Measurements from ENCODE around the gene CAPZB.
"Not testable (repeated sequence)": the region's sequence is repeated elsewhere in the genome, so short reads cannot be mapped to it uniquely, and the experiment has no call there.

CAPZB gene

DNA sequence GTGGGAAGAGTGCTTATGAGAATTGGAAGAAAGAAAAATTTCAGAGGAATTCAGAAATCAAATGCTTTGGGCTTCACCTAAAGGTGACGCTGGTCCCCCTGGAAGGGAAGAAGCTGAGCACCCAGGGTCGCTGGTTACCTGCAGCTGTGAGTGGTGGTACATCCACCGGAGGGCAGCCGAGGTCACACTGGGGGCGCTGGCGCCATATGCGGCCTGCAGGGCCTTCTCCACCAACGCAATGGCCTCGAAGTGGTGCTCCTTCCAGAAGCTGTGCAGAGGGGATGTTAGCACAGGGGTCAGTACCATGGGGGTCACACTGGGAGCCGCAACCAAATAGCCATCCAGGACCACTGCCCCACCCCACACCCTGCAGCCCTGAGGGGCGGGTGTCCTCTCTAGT is 179.5 kb downstream of the CAPZB start:
- DNase-seq: no peak

DNA sequence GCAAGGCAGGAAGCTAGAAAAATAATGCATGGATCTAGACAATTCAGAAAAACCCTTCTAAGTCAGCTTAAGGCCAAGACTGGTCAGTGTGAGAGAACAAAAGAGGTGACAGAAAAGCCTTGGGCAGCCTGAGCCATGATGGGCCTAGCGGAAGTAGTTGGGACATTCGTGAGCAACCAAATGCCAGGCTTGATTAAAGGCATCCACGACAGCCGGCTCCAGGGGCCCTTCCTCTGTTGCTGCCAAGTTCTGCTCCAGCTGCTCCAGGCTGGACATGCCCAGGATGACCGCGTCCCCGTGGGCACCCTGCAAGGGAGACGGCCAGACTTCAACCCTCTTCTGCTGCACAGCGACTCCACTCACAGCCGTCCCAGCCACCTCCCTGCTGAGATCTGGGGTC is 181.3 kb downstream of the CAPZB start:
- DNase-seq: not testable (repeated sequence)

DNA sequence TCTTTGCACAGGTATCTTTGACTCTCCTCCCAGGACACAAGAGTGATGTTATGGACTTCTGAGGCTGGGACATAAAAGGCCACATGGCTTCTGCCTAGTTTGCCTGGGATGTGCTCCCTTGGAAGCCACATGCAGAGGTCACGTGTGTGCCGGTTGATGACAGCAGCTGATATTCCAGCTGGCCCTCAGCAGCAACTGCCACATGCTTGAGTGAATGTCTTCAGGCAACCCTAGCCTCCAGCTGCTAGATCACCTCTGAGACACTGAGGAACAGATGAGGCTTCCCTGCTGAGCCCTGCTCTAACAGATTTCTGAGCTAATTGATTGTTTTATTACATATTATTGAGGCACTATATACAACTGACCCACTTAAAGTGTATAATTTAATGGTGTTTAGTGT is 185.1 kb downstream of the CAPZB start:
- no peak for DNase-seq

DNA sequence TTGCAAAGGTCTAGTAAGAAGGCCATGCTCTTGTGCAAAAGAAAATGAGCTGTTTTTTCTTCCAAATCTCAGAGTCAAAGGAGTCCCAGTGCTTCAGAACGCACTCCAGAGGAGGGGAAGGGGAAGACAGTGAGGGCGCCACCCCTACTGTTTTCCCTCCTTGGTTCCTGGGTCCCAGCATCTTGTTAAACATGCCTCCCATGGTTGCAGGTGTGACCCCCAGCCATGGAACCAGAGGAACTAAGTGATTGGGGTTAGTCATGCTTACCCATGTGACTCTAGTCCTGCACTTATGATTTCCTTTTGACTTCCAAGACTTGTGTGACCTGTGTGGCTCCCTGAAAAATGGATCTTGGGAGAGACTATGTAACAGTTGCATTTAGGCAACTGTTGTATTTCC is 190.7 kb downstream of the CAPZB start:
- no peak for DNase-seq

DNA sequence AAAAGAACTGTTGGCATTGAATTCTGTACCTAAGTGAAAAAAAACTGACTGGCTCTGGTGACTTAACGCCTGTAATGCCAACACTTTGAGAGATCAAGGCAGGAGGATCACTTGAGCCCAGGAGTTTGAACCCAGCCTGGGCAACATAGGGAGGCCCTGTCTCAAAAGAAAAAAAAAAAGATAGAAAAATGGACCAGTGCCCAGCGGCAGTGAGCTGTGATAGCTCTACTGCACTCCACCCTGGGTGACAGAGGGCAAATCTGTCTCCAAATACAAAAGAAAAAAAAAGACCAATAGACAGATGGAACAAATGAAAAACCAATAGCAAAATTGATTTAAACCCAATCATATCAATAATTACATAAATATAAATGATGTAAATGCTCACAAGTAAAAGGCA is 196.1 kb downstream of the CAPZB start:
- no peak for DNase-seq

All from NCI-H1048 (cell line).